ENCODE data around the gene NTN4.

Gene NTN4

DNA sequence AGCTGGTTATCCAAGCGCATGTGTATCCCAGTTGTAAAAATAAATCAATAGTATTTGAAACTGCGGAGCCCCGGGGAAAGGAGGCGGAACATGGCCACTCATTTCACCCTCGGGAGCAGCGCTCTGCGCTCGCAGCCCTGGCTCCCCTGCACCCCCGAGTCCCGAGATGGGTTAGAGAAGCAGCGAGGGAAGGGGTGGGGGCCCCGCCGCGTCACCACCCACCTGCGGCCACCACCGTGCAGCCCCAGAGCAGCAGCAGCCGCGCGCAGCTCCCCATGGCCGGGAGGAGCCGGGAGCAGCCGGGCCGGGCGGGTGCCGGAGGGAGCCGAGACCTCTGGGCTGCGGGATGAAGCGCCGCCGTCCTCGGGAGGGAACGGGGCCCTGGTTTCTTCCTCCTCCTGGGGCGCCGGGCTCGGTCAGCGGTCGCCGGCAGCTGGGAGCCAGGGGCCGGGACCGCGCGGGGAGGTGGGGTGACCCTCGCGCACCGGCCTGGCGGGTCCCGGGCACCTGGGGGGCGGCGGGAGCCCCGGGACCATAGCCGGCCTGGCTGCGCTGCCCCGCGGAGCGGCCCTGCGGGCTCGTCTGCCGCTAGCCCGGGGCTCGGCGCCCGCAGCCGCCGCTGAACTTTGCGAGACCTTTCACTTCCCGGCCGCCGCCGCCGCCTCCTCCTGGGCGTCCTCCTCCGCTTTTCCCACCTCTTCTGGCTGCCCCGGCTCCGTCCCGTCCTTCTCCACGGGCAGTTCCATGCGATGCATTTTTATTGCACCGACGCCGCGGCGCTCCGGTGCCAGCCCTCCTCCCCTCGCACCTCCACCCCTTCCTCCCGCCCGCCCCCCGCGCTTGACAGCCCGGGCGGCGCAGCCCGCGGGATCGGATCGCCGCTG is at the start of gene NTN4:
NTN4 (minus strand) TSS at position 732 of the 884 bp plus-strand sequence; CDS start at position 277, 455 bp downstream.
- TF ChIP-seq, protein P1, sequence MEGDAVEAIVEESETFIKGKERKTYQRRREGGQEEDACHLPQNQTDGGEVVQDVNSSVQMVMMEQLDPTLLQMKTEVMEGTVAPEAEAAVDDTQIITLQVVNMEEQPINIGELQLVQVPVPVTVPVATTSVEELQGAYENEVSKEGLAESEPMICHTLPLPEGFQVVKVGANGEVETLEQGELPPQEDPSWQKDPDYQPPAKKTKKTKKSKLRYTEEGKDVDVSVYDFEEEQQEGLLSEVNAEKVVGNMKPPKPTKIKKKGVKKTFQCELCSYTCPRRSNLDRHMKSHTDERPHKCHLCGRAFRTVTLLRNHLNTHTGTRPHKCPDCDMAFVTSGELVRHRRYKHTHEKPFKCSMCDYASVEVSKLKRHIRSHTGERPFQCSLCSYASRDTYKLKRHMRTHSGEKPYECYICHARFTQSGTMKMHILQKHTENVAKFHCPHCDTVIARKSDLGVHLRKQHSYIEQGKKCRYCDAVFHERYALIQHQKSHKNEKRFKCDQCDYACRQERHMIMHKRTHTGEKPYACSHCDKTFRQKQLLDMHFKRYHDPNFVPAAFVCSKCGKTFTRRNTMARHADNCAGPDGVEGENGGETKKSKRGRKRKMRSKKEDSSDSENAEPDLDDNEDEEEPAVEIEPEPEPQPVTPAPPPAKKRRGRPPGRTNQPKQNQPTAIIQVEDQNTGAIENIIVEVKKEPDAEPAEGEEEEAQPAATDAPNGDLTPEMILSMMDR (IDR thresholded peaks at IDR 0.05; ENCODE audit: low read depth, low read length, missing control alignments): no peak
- DNase-seq (ENCODE audit: extremely low read depth, low read depth): no peak
- H3K4me3 ChIP-seq (replicated peaks; ENCODE audit: low read depth, low read length): peak within 1 kb of the TSS; percentile 55

DNA sequence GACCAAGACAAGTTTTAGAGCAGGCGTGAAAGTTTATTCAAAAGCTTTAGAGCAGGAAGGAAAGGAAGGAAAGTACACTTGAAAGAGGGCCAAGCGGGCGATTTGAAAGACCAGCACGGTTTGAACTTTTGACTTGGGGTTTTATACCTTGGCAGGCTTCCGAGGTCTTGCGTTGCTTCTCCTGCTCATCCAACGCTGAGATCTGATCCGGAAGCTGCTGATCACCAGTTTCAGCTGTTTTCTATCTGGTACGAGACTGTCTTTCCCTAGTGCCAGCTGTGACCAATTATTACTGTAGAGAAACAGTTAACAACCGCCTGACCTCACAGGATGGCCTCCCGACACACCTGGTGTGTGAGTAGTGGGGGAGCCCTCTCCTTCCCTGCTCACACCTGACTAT is 47.6 kb upstream of the NTN4 start:
- peak; percentile 92 for DNase-seq (ENCODE audit: extremely low read depth, low read depth)
- H3K4me3 ChIP-seq (replicated peaks; ENCODE audit: low read depth, low read length): no peak overlapping the region

DNA sequence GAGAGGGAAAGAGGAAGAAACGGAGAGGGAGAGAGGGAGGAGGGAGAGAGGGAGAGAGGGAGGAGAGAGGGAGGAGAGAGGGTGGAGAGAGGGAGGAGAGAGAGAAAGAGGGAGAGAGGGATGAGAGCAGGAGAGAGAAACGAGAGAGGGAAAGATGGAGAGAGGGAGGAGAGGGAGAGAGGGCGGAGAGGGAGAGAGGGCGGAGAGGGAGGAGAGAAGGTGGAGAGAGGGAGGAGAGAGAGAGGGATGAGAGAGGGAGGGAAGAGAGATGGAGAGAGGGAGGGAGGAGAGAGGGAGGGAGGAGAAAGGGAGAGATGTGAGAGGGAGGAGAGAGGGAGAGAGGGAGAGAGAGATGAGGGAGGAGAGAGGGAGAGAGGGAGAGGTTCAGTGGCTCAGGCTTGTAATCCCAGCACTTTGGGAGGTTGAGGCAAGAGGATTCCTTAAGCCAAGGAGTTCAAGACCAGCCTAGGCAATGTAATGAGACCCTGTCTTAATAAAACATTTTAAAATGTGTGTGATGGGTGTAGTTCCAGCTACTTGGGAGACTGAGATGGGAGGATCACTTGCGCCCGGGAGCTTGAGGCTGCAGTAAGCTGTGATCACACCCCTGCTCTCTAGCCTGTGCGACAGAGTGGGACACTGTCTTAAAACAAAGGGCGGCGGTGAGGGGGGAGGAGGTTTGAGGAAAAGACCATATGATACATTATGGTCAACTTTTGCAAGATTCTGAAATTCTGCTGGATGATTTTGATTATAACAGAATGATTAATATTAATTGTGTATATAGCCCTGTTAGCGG is 46.9 kb upstream of the NTN4 start:
- DNase-seq (ENCODE audit: extremely low read depth, low read depth): no peak
- TF ChIP-seq, protein P1 (IDR thresholded peaks at IDR 0.05; ENCODE audit: low read depth, low read length, missing control alignments): no peak
- no peak overlapping the region for H3K4me3 ChIP-seq (replicated peaks; ENCODE audit: low read depth, low read length)

More for the DNA sequence above, 47.6 kb upstream of the NTN4 start:
- TF ChIP-seq, protein P1 (IDR thresholded peaks at IDR 0.05; ENCODE audit: low read depth, low read length, missing control alignments): no peak

DNA sequence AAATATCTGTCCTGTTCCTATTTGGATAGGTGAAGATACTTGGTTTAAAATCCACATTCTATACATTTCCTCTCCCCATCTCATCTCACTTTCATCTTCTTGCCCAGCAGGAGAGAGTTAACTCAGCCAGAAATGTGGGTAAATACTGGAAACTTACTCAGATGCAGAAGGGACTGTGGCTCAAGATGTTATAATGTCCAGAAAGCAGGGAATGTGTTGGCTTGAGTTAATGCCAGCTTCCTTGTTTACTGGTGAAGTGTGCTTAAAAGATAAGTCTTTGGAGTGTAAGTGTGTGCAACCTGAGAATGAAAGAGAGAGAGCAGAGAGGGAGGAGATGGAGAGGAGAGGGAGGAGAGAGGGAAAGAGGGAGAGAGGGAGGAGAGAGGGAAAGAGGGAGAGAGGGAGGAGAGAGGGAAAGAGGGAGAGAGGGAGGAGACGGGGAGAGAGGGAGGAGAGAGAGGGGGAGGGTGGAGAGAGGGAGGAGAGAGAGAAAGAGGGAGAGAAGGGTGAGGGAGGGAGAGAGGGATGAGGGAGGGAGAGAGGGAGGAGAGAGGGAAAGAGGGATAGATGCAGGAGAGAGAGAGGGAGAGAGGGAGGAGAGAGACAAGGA is 46.2 kb upstream of the NTN4 start:
- DNase-seq (ENCODE audit: extremely low read depth, low read depth): peak; percentile 30
- H3K4me3 ChIP-seq (replicated peaks; ENCODE audit: low read depth, low read length): no peak overlapping the region
- TF ChIP-seq, protein P1 (IDR thresholded peaks at IDR 0.05; ENCODE audit: low read depth, low read length, missing control alignments): no peak

DNA sequence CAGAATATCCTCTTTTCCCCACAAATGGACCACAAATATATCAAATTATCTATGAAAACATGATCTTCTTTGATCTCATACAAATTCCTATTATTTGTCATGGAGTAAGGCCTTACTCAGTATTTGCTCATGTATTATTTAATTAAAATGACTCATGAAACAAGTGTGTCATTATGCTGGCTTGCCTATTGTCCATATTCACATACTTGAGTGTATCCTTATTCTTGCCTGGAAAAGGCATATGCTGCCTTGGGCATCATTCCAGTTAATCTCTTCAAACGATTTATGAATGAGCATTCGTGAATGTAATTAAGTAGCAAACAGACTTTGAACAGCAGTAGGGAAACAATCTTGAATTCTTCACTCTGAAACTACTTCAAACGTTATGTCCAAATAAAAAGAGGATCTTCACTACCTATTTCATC is 45.6 kb upstream of the NTN4 start:
- peak; percentile 22 for DNase-seq (ENCODE audit: extremely low read depth, low read depth)
- TF ChIP-seq, protein P1 (IDR thresholded peaks at IDR 0.05; ENCODE audit: low read depth, low read length, missing control alignments): no peak
- no peak overlapping the region for H3K4me3 ChIP-seq (replicated peaks; ENCODE audit: low read depth, low read length)

DNA sequence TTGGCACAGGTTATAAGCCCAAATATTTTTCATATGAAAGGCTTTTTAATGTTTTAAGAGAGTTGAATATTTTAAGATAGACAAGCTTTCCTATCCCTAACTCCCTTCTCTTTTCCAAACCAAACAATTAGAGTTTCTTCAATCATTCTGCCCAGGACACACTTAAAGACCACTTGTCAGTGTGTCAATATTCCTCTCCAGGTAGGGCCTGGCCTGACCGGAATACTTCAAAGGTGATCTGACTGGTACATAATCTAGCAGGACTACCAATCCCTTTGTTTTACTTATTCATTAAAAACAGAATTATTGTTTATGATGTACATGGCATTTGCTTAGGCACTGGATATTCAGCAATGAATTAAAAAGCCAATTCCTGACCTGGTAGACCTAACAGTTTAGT is 44.0 kb upstream of the NTN4 start:
- no peak overlapping the region for H3K4me3 ChIP-seq (replicated peaks; ENCODE audit: low read depth, low read length)
- TF ChIP-seq, protein P1 (IDR thresholded peaks at IDR 0.05; ENCODE audit: low read depth, low read length, missing control alignments): no peak
- DNase-seq (ENCODE audit: extremely low read depth, low read depth): no peak

Measured in HFF-Myc (cell line).